OCI-LY7 (cell line): Measurements from ENCODE around the gene KCNIP1. TPM values are rescaled to one million over a fixed set of nuclear protein-coding genes. Genes with fewer than 3 reads are reported as not detected.

ENCODE experiments used
- BruUV-seq: library from RNA; stranded (reverse); fragments of 400-500 nt; replicated peaks from 2 replicates; lab custom pipeline; 2021; lab: Mats Ljungman, UMichigan
- CTCF ChIA-PET: fragments of 300-600 bp; sonication (Branson Sonifier 250); formaldehyde crosslinking; loops from one replicate; lab custom pipeline; 2022; ENCODE audit warnings: antibody characterized with exemption; ENCODE audit not compliant: unreplicated experiment; lab: Charles Lee
- POLR2A ChIA-PET: fragments of 300-600 bp; sonication (Branson Sonifier 250); formaldehyde crosslinking; loops from one replicate; lab custom pipeline; 2022; ENCODE audit warnings: antibody characterized with exemption; lab: Charles Lee
- DNase-seq: peaks from one replicate; pipeline ENCODE4 v3.0.0-alpha.2; 2015; ENCODE audit warnings: low spot score
- H2AFZ ChIP-seq: fragments of 200-600 bp; sonication (generic), shearing (Covaris generic); 2 replicates; pipeline ENCODE4 v1.6.1; 2014; ENCODE audit warnings: mild to moderate bottlenecking, antibody characterized with exemption, low read length, moderate library complexity
- H3K27ac ChIP-seq: fragments of 200-600 bp; sonication (generic); 2 replicates; pipeline ENCODE4 v1.5.1; 2014; ENCODE audit warnings: mixed run types, low read depth, mild to moderate bottlenecking, moderate library complexity, low read length, inconsistent platforms; ENCODE audit not compliant: poor library complexity, severe bottlenecking
- H3K36me3 ChIP-seq: fragments of 200-600 bp; sonication (generic); 2 replicates; pipeline ENCODE4 v1.6.1; 2014; ENCODE audit warnings: mild to moderate bottlenecking, antibody characterized with exemption, low read length, moderate library complexity, mixed read lengths; ENCODE audit not compliant: insufficient read depth
- H3K4me1 ChIP-seq: fragments of 200-600 bp; sonication (generic); 2 replicates; pipeline ENCODE4 v1.5.1; 2014; ENCODE audit warnings: mild to moderate bottlenecking, low read length; ENCODE audit not compliant: insufficient read depth, poor library complexity, severe bottlenecking
- H3K4me2 ChIP-seq: fragments of 200-600 bp; sonication (generic); 2 replicates; pipeline ENCODE4 v1.6.1; 2014; ENCODE audit warnings: mild to moderate bottlenecking, low read length
- H3K4me3 ChIP-seq: fragments of 200-600 bp; sonication (generic); 2 replicates; pipeline ENCODE4 v1.5.1; 2014; ENCODE audit warnings: mild to moderate bottlenecking, low read depth, low read length; ENCODE audit not compliant: poor library complexity, severe bottlenecking
- H3K79me2 ChIP-seq: fragments of 200-600 bp; sonication (generic); 2 replicates; pipeline ENCODE4 v1.6.1; 2016; ENCODE audit warnings: low read depth, mild to moderate bottlenecking, low read length, moderate library complexity, mixed read lengths; ENCODE audit not compliant: insufficient read depth
- H3K9me2 ChIP-seq: fragments of 200-600 bp; sonication (generic); 2 replicates; pipeline ENCODE4 v1.6.1; 2016; ENCODE audit warnings: mild to moderate bottlenecking, low read length, mixed read lengths; ENCODE audit not compliant: insufficient read depth
- H3K9me3 ChIP-seq: fragments of 200-600 bp; sonication (generic); 2 replicates; pipeline ENCODE4 v1.6.1; 2014; ENCODE audit warnings: mild to moderate bottlenecking, mixed run types, low read length, mixed read lengths
- H4K20me1 ChIP-seq: fragments of 200-600 bp; sonication (generic); 2 replicates; pipeline ENCODE4 v1.6.1; 2014; ENCODE audit warnings: mild to moderate bottlenecking, antibody characterized with exemption, low read length, moderate library complexity, mixed read lengths; ENCODE audit not compliant: insufficient read depth
- CTCF ChIP-seq: fragments of 200-600 bp; sonication (generic); conservative IDR thresholded peaks from 2 replicates; pipeline ENCODE4 v1.5.1; 2014; ENCODE audit warnings: mild to moderate bottlenecking, antibody characterized with exemption, low read length, moderate library complexity, mixed read lengths
- EZH2phosphoT487 ChIP-seq: fragments of 200-600 bp; sonication (generic); IDR thresholded peaks from 2 replicates; pipeline ENCODE4 v1.6.1; 2018; ENCODE audit warnings: low read depth, borderline replicate concordance, mild to moderate bottlenecking, mixed run types, antibody characterized with exemption, low read length, moderate library complexity, mixed read lengths
- intact Hi-C: fragments of 100-400 bp; cut with micrococcal nuclease; formaldehyde crosslinking; loops from one replicate; pipeline ENCODE4 v1.10.0; 2022; ENCODE audit not compliant: unreplicated experiment
- total RNA-seq, 2 experiments: library from RNA; depleted of rRNA in 1 of 2; stranded (reverse); fragments of >200 nt in 1 of 2; shearing (Covaris generic) in 1 of 2; gene quantifications; 2 replicates each; pipeline ENCODE4 v1.2.3, GENCODE V29; 2014 to 2022

The KCNIP1 gene
- total RNA-seq, 2 experiments from 2014 or later, result not detected

- Histone ChIP-seq H3K27ac (no peak overlapping the region), H3K4me3 (no peak overlapping the region), H3K79me2 (no peaks in the 10 kb centered on the region), H3K4me2 (no peak overlapping the region), H3K4me1 (no peaks in the 10 kb centered on the region), H3K9me3 (no peaks in the 10 kb centered on the region), H4K20me1 (no peaks in the 10 kb centered on the region), H2AFZ (no peak overlapping the region), H3K36me3 (no peaks in the 10 kb centered on the region), H3K9me2 (no peaks in the 10 kb centered on the region)
- ChIA-PET CTCF (no interaction called here), POLR2A (no interaction called here)
- TF ChIP-seq CTCF (no peak), EZH2phosphoT487 (no peak)
- intact Hi-C loops, result no loop called here
- no TSS peak for BruUV-seq
- DNase-seq, result peak; percentile 13
These were observed 137.1 kb downstream of the KCNIP1 start for GRCh38 chr5:170640731-170641588.

GRCh38 chr5:170641589-170642031, 137.8 kb downstream of the KCNIP1 start:
- no peaks in the 10 kb centered on the region for H3K36me3 ChIP-seq
- no peak for DNase-seq
- no peaks in the 10 kb centered on the region for H3K4me1 ChIP-seq
- no peak overlapping the region for H3K4me2 ChIP-seq
- H3K79me2 ChIP-seq, result no peaks in the 10 kb centered on the region
- H2AFZ ChIP-seq, result no peak overlapping the region
- intact Hi-C loops, result no loop called here
- CTCF ChIA-PET, result no interaction called here
- BruUV-seq, result no TSS peak
- H3K9me3 ChIP-seq, result no peaks in the 10 kb centered on the region
- no peaks in the 10 kb centered on the region for H4K20me1 ChIP-seq
- POLR2A ChIA-PET, result no interaction called here
- TF ChIP-seq CTCF (no peak), EZH2phosphoT487 (no peak)
- H3K4me3 ChIP-seq, result no peak overlapping the region
- no peaks in the 10 kb centered on the region for H3K9me2 ChIP-seq
- no peak overlapping the region for H3K27ac ChIP-seq
